Neuronal stem cell (in vitro differentiated cells): ENCODE measurements around the gene TMEM45B. TPM values are rescaled to one million over a fixed set of nuclear protein-coding genes. Genes with fewer than 3 reads are reported as not detected.

Experiments used
- small RNA-seq: library from polyadenylated mRNA; stranded (forward); fragments of <200 nt; extraction: miRNeasy Mini kit (QIAGEN cat#:217004); gene quantifications from one replicate; pipeline ENCODE3, GENCODE V24; 2013; ENCODE audit not compliant: insufficient read depth

Gene TMEM45B

Small RNA genes lying within 50 kb of the gene (small RNA-seq; reads per million reads assigned to genes)
- gene AP003327.1: not detected
